Putamen (tissue), 1 donor: Measurements from ENCODE around the gene LTO1.
"Not testable (repeated sequence)": the region's sequence is repeated elsewhere in the genome, so short reads cannot be mapped to it uniquely, and the experiment has no call there.

Source experiments
- DNase-seq: peaks from one replicate; pipeline ENCODE4 v3.0.0-alpha.2; 2016; ENCODE audit warnings: low spot score

Gene LTO1

GRCh38 chr11:69700278-69701140 is 25.4 kb upstream of the LTO1 start:
- peak; percentile 32 for DNase-seq

GRCh38 chr11:69699213-69699612 is 24.1 kb upstream of the LTO1 start:
- no peak for DNase-seq

- no peak for DNase-seq
Observed at GRCh38 chr11:69698362-69698761, 23.2 kb upstream of the LTO1 start.

GRCh38 chr11:69697861-69698260 is 22.7 kb upstream of the LTO1 start:
- no peak for DNase-seq

- no peak for DNase-seq
Observed at GRCh38 chr11:69697469-69697843, 22.3 kb upstream of the LTO1 start.

GRCh38 chr11:69696749-69697468 is 21.8 kb upstream of the LTO1 start:
- no peak for DNase-seq

- DNase-seq: not testable (repeated sequence)
Observed at GRCh38 chr11:69695995-69696394, 20.8 kb upstream of the LTO1 start.

- no peak for DNase-seq
Observed at GRCh38 chr11:69695581-69695980, 20.4 kb upstream of the LTO1 start.

- DNase-seq: no peak
Observed at GRCh38 chr11:69694781-69695180, 19.6 kb upstream of the LTO1 start.

- DNase-seq: no peak
Observed at GRCh38 chr11:69692422-69692821, 17.3 kb upstream of the LTO1 start.

- DNase-seq: no peak
Observed at GRCh38 chr11:69691463-69691862, 16.3 kb upstream of the LTO1 start.

- DNase-seq: no peak
Observed at GRCh38 chr11:69689484-69690319, 14.5 kb upstream of the LTO1 start.

GRCh38 chr11:69687969-69688771 is 13.0 kb upstream of the LTO1 start:
- DNase-seq: not testable (repeated sequence)

- DNase-seq: no peak
Observed at GRCh38 chr11:69686856-69687255, 11.7 kb upstream of the LTO1 start.

GRCh38 chr11:69686452-69686851 is 11.3 kb upstream of the LTO1 start:
- DNase-seq: no peak

GRCh38 chr11:69685348-69685747 is 10.2 kb upstream of the LTO1 start:
- DNase-seq: no peak

GRCh38 chr11:69684651-69685050 is 9.5 kb upstream of the LTO1 start:
- no peak for DNase-seq

- no peak for DNase-seq
Observed at GRCh38 chr11:69683764-69684333, 8.7 kb upstream of the LTO1 start.

- no peak for DNase-seq
Observed at GRCh38 chr11:69682681-69683326, 7.7 kb upstream of the LTO1 start.

- no peak for DNase-seq
Observed at GRCh38 chr11:69682221-69682620, 7.1 kb upstream of the LTO1 start.

GRCh38 chr11:69680688-69681087 is 5.5 kb upstream of the LTO1 start:
- DNase-seq: no peak
